DOHH2 (cell line): ENCODE data around the gene PDE4D.

ENCODE experiments used
- H3F3A ChIP-seq: fragments of 200-600 bp; sonication (generic), shearing (Covaris generic); 2 replicates; pipeline ENCODE4 v1.6.0; 2016; ENCODE audit warnings: antibody characterized with exemption, mild to moderate bottlenecking; ENCODE audit not compliant: control insufficient read depth, insufficient read depth
- H3K27ac ChIP-seq: fragments of 200-600 bp; sonication (generic); 2 replicates; pipeline ENCODE4 v1.5.1; 2014; ENCODE audit warnings: low read depth, mild to moderate bottlenecking, low read length, moderate library complexity
- H3K27me3 ChIP-seq: fragments of 200-600 bp; sonication (generic); 2 replicates; pipeline ENCODE4 v1.6.1; 2014; ENCODE audit warnings: mild to moderate bottlenecking, low read length, mixed read lengths; ENCODE audit not compliant: control insufficient read depth
- H3K36me3 ChIP-seq: fragments of 200-600 bp; sonication (generic); 2 replicates; pipeline ENCODE4 v1.6.1; 2014; ENCODE audit warnings: mild to moderate bottlenecking, low read length, moderate library complexity, mixed read lengths; ENCODE audit not compliant: control insufficient read depth
- H3K4me1 ChIP-seq: fragments of 200-600 bp; sonication (generic); 2 replicates; pipeline ENCODE4 v1.6.1; 2014; ENCODE audit warnings: mild to moderate bottlenecking, low read length, mixed read lengths; ENCODE audit not compliant: control insufficient read depth
- H3K4me2 ChIP-seq: fragments of 200-600 bp; sonication (generic); 2 replicates; pipeline ENCODE4 v1.6.0; 2014; ENCODE audit warnings: mild to moderate bottlenecking, low read length, moderate library complexity
- H3K4me3 ChIP-seq: fragments of 200-600 bp; sonication (generic); 2 replicates; pipeline ENCODE4 v1.5.1; 2014; ENCODE audit warnings: mild to moderate bottlenecking, low read length, mixed read lengths
- H3K79me2 ChIP-seq: fragments of 200-600 bp; sonication (generic); 2 replicates; pipeline ENCODE4 v1.6.1; 2014; ENCODE audit warnings: mild to moderate bottlenecking, low read length, mixed read lengths; ENCODE audit not compliant: control insufficient read depth
- H3K9me2 ChIP-seq: fragments of 200-600 bp; sonication (generic); replicated peaks from 2 replicates; pipeline ENCODE4 v1.6.1; 2014; ENCODE audit warnings: mild to moderate bottlenecking, low read length, mixed read lengths; ENCODE audit not compliant: control insufficient read depth
- H3K9me3 ChIP-seq: fragments of 200-600 bp; sonication (generic); 2 replicates; pipeline ENCODE4 v1.6.1; 2014; ENCODE audit warnings: antibody characterized with exemption, low read length, mixed read lengths; ENCODE audit not compliant: control insufficient read depth, insufficient read depth
- H4K20me1 ChIP-seq: fragments of 200-600 bp; sonication (generic); 2 replicates; pipeline ENCODE4 v1.6.0; 2014; ENCODE audit warnings: low read depth, mild to moderate bottlenecking, antibody characterized with exemption, low read length, moderate library complexity; ENCODE audit not compliant: control insufficient read depth, insufficient read depth
- EZH2phosphoT487 ChIP-seq: fragments of 200-600 bp; sonication (generic); IDR thresholded peaks from 2 replicates; pipeline ENCODE4 v1.6.1; 2017; ENCODE audit warnings: borderline replicate concordance, mild to moderate bottlenecking, antibody characterized with exemption, low read length, moderate library complexity, mixed read lengths
- TF ChIP-seq, protein P1 (sequence below): fragments of 200-600 bp; sonication (generic); IDR thresholded peaks from one replicate; pipeline ENCODE4 v1.5.1; 2014; ENCODE audit warnings: antibody characterized with exemption, mild to moderate bottlenecking, low read depth, low read length; ENCODE audit not compliant: poor library complexity, severe bottlenecking

PDE4D gene

DNA sequence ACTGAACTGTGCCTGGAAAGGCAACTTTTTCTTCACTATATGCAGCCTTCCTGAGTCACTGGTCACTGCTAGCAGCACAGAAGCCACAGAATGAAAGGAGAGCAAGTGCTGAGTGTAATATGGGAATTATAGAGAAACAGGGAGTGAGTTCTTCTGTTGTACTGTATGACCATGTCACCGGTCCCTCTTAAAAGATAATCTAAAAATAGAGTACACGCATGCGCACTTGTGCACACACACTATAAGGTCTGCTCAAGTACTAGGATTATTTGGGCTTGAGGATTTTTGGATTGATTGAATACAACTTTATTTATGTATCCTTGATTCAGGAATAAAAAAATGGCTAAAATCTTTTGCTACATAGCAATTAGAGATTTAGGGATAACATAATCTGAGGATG, 571.9 kb downstream of the PDE4D start:
- no peaks in the 10 kb centered on the region for H3K79me2 ChIP-seq
- H4K20me1 ChIP-seq: no peaks in the 10 kb centered on the region

DNA sequence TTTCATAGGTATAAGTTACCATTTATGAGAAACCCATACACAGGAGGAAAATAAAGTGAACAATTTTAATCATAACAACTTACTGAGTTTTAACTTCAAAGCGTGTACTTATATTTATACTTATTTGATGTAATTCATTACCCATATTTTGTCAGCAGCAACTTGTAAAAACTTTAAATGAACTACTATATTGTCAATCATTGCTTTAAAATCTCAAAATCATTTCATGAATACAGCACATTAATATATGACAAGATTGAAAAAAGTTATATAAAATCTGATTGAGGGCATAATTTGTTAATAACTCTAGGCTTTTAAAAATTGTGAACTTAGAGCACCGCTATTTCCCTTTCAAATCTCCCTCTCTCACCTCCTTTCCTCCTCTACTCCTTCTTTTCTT, 573.1 kb downstream of the PDE4D start:
- H4K20me1 ChIP-seq: no peaks in the 10 kb centered on the region
- no peaks in the 10 kb centered on the region for H3F3A ChIP-seq
- no peaks in the 10 kb centered on the region for H3K4me1 ChIP-seq
- TF ChIP-seq, protein P1, sequence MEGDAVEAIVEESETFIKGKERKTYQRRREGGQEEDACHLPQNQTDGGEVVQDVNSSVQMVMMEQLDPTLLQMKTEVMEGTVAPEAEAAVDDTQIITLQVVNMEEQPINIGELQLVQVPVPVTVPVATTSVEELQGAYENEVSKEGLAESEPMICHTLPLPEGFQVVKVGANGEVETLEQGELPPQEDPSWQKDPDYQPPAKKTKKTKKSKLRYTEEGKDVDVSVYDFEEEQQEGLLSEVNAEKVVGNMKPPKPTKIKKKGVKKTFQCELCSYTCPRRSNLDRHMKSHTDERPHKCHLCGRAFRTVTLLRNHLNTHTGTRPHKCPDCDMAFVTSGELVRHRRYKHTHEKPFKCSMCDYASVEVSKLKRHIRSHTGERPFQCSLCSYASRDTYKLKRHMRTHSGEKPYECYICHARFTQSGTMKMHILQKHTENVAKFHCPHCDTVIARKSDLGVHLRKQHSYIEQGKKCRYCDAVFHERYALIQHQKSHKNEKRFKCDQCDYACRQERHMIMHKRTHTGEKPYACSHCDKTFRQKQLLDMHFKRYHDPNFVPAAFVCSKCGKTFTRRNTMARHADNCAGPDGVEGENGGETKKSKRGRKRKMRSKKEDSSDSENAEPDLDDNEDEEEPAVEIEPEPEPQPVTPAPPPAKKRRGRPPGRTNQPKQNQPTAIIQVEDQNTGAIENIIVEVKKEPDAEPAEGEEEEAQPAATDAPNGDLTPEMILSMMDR: no peak
- TF ChIP-seq EZH2phosphoT487: no peak
- H3K79me2 ChIP-seq: no peaks in the 10 kb centered on the region
- H3K9me2 ChIP-seq: no peaks in the 10 kb centered on the region
- no peak overlapping the region for H3K4me3 ChIP-seq
- no peaks in the 10 kb centered on the region for H3K9me3 ChIP-seq
- H3K36me3 ChIP-seq: no peaks in the 10 kb centered on the region
- no peaks in the 10 kb centered on the region for H3K27me3 ChIP-seq
- no peak overlapping the region for H3K27ac ChIP-seq
- H3K4me2 ChIP-seq: no peak overlapping the region

More for the DNA sequence above, 571.9 kb downstream of the PDE4D start:
- TF ChIP-seq EZH2phosphoT487: no peak
- TF ChIP-seq, protein P1: no peak
- Histone ChIP-seq H3K9me2 (no peaks in the 10 kb centered on the region), H3K9me3 (no peaks in the 10 kb centered on the region), H3K27ac (no peak overlapping the region), H3K4me3 (no peak overlapping the region), H3K4me2 (no peak overlapping the region), H3F3A (no peaks in the 10 kb centered on the region), H3K27me3 (no peaks in the 10 kb centered on the region), H3K4me1 (no peaks in the 10 kb centered on the region), H3K36me3 (no peaks in the 10 kb centered on the region)

GRCh38 chr5:59319250-59319649, 574.3 kb downstream of the PDE4D start:
- H4K20me1 ChIP-seq: no peaks in the 10 kb centered on the region
- no peaks in the 10 kb centered on the region for H3K79me2 ChIP-seq
- TF ChIP-seq, protein P1: no peak
- TF ChIP-seq EZH2phosphoT487: no peak
- no peaks in the 10 kb centered on the region for H3K9me2 ChIP-seq
- H3K4me1 ChIP-seq: no peaks in the 10 kb centered on the region
- no peak overlapping the region for H3K4me2 ChIP-seq
- no peaks in the 10 kb centered on the region for H3K9me3 ChIP-seq
- H3K27me3 ChIP-seq: no peaks in the 10 kb centered on the region
- H3K27ac ChIP-seq: no peak overlapping the region
- H3F3A ChIP-seq: no peaks in the 10 kb centered on the region
- no peaks in the 10 kb centered on the region for H3K36me3 ChIP-seq
- no peak overlapping the region for H3K4me3 ChIP-seq

DNA sequence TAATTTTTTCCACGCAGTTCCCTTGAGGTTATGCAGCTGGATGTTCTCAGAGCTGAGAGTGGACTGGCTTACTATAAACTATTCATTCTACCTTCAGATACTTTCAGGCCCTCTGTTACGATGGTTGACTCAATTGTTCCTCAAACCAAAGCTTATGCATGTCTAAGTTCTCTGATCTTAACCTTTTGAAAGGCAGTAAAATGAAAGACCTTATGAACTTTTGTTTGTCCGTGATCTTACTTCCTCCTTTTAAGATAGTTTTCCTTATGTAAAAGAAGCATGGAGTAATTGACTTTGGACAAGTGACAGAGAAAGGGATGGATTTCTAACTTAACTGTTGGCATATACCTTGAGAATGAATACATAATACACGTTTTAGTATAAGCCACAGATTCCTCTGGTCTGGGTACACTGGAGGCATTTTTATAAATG, 575.7 kb downstream of the PDE4D start:
- no peaks in the 10 kb centered on the region for H3K36me3 ChIP-seq
- H3K4me3 ChIP-seq: no peak overlapping the region
- no peaks in the 10 kb centered on the region for H4K20me1 ChIP-seq
- no peak overlapping the region for H3K4me2 ChIP-seq
- TF ChIP-seq, protein P1: no peak
- no peak for TF ChIP-seq EZH2phosphoT487
- H3K9me3 ChIP-seq: no peaks in the 10 kb centered on the region
- H3K27me3 ChIP-seq: no peaks in the 10 kb centered on the region
- H3K27ac ChIP-seq: no peak overlapping the region
- no peaks in the 10 kb centered on the region for H3K4me1 ChIP-seq
- no peaks in the 10 kb centered on the region for H3K79me2 ChIP-seq
- H3F3A ChIP-seq: no peaks in the 10 kb centered on the region
- no peaks in the 10 kb centered on the region for H3K9me2 ChIP-seq
